NB4 (cell line): Measurements from ENCODE around the gene IL36G.

Experiments
- CTCF ChIP-seq: IDR thresholded peaks from one replicate; pipeline ENCODE4 v1.5.1; 2012; ENCODE audit warnings: low read depth, low read length
- POLR2A ChIP-seq: IDR thresholded peaks from 2 replicates; pipeline ENCODE4 v1.6.1; 2011; ENCODE audit warnings: mild to moderate bottlenecking; ENCODE audit not compliant: insufficient read length; ENCODE audit errors: extremely low read depth

DNA sequence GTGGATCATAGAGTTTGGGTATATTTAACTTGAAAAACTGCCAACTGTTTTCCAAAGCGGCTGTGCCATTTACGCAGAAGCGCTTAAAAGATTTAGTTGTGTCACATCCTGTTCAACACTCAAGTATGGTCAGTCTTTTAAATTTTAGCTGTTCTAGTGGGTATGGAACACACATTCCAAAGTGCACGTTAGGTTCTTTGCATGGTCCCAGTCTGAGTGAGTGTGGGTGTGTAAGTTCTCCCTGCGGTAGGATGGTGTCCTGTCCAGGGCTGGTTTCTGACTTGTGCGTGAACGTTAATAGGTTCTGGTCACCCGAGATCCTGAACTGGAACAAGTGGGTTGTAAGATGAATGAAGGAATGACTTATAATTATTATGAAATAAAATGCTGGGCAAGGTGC lies 28.4 kb upstream of the IL36G start:
- TF ChIP-seq CTCF: no peak
- TF ChIP-seq POLR2A: no peak
